ENCODE results near the gene GLCE. TPM values are rescaled to one million over a fixed set of nuclear protein-coding genes. Genes with fewer than 3 reads are reported as not detected.

The GLCE gene
- total and polyA plus RNA-seq, 2 donors (not counting 1 experiment from before 2014, with no cell fraction given), result 21.7 to 23.9 TPM

- Histone ChIP-seq H4K20me1 (ENCODE audit: control insufficient read depth, extremely low read depth, insufficient read depth, low read length) (no peaks in the 10 kb centered on the region), H3K4me3 (replicated peaks in 1 of 4; ENCODE audit: control extremely low read depth in 1 of 4, insufficient read depth in 1 of 4, low read depth in 3 of 4, low read length in 4 of 4) (no peak overlapping the region), H3K27ac (ENCODE audit: insufficient read depth, low read length) (no peak overlapping the region), H3K79me2 (ENCODE audit: control insufficient read depth, insufficient read depth, low read length) (no peaks in the 10 kb centered on the region), H3K9ac (ENCODE audit: insufficient read depth, low read length) (no peak overlapping the region), H2AFZ (ENCODE audit: low read length) (no peak overlapping the region), H3K36me3 (ENCODE audit: control insufficient read depth, insufficient read depth, low read length) (no peaks in the 10 kb centered on the region), H3K27me3 (ENCODE audit: control insufficient read depth, insufficient read depth, low read length) (no peaks in the 10 kb centered on the region), H3K4me1 (ENCODE audit: control insufficient read depth, extremely low read depth, insufficient read depth, low read length) (peaks cover 2% of the 10 kb centered on the region), H3K9me3 (ENCODE audit: control insufficient read depth, insufficient read depth, low read depth, low read length) (no peaks in the 10 kb centered on the region), H3K4me2 (ENCODE audit: extremely low read depth, insufficient read depth, low read length) (peak overlapping the region; percentile 33)
- no peak for TF ChIP-seq EZH2 (IDR thresholded peaks at IDR 0.05; ENCODE audit: low read length, missing control alignments)
- TF ChIP-seq CTCF (conservative IDR thresholded peaks at IDR 0.05 in 1 of 2, IDR thresholded peaks at IDR 0.05 in 1 of 2; ENCODE audit: low read depth in 1 of 2, low read length in 2 of 2), result no peak
- peak; percentile 31 to 67 for DNase-seq (ENCODE audit: low read depth in 2 of 2)
Observed at GRCh38 chr15:69194025-69194827, 33.8 kb downstream of the GLCE start.

GRCh38 chr15:69194854-69195253, 34.4 kb downstream of the GLCE start:
- no peaks in the 10 kb centered on the region for H3K27me3 ChIP-seq (ENCODE audit: control insufficient read depth, insufficient read depth, low read length)
- no peak overlapping the region for H2AFZ ChIP-seq (ENCODE audit: low read length)
- TF ChIP-seq EZH2 (IDR thresholded peaks at IDR 0.05; ENCODE audit: low read length, missing control alignments) (no peak), CTCF (conservative IDR thresholded peaks at IDR 0.05 in 1 of 2, IDR thresholded peaks at IDR 0.05 in 1 of 2; ENCODE audit: low read depth in 1 of 2, low read length in 2 of 2) (no peak)
- peak overlapping the region; percentile 33 for H3K4me2 ChIP-seq (ENCODE audit: extremely low read depth, insufficient read depth, low read length)
- no peaks in the 10 kb centered on the region for H3K36me3 ChIP-seq (ENCODE audit: control insufficient read depth, insufficient read depth, low read length)
- no peak overlapping the region for H3K9ac ChIP-seq (ENCODE audit: insufficient read depth, low read length)
- H3K9me3 ChIP-seq (ENCODE audit: control insufficient read depth, insufficient read depth, low read depth, low read length), result no peaks in the 10 kb centered on the region
- no peak overlapping the region for H3K4me3 ChIP-seq (replicated peaks in 1 of 4; ENCODE audit: control extremely low read depth in 1 of 4, insufficient read depth in 1 of 4, low read depth in 3 of 4, low read length in 4 of 4)
- no peaks in the 10 kb centered on the region for H3K79me2 ChIP-seq (ENCODE audit: control insufficient read depth, insufficient read depth, low read length)
- no peaks in the 10 kb centered on the region for H4K20me1 ChIP-seq (ENCODE audit: control insufficient read depth, extremely low read depth, insufficient read depth, low read length)
- H3K4me1 ChIP-seq (ENCODE audit: control insufficient read depth, extremely low read depth, insufficient read depth, low read length), result peaks cover 2% of the 10 kb centered on the region
- no peak overlapping the region for H3K27ac ChIP-seq (ENCODE audit: insufficient read depth, low read length)
- DNase-seq (ENCODE audit: low read depth in 2 of 2), result peak in 1 of 2 donors; percentile 9

GRCh38 chr15:69200832-69201745, 40.7 kb downstream of the GLCE start:
- Histone ChIP-seq H3K9me3 (ENCODE audit: control insufficient read depth, insufficient read depth, low read depth, low read length) (no peaks in the 10 kb centered on the region), H3K36me3 (ENCODE audit: control insufficient read depth, insufficient read depth, low read length) (no peaks in the 10 kb centered on the region), H3K4me2 (ENCODE audit: extremely low read depth, insufficient read depth, low read length) (no peak overlapping the region), H3K4me1 (ENCODE audit: control insufficient read depth, extremely low read depth, insufficient read depth, low read length) (no peaks in the 10 kb centered on the region), H3K79me2 (ENCODE audit: control insufficient read depth, insufficient read depth, low read length) (no peaks in the 10 kb centered on the region), H3K9ac (ENCODE audit: insufficient read depth, low read length) (no peak overlapping the region), H4K20me1 (ENCODE audit: control insufficient read depth, extremely low read depth, insufficient read depth, low read length) (no peaks in the 10 kb centered on the region), H3K27me3 (ENCODE audit: control insufficient read depth, insufficient read depth, low read length) (no peaks in the 10 kb centered on the region), H3K4me3 (replicated peaks in 1 of 4; ENCODE audit: control extremely low read depth in 1 of 4, insufficient read depth in 1 of 4, low read depth in 3 of 4, low read length in 4 of 4) (no peak overlapping the region), H2AFZ (ENCODE audit: low read length) (no peak overlapping the region), H3K27ac (ENCODE audit: insufficient read depth, low read length) (no peak overlapping the region)
- no peak for TF ChIP-seq EZH2 (IDR thresholded peaks at IDR 0.05; ENCODE audit: low read length, missing control alignments)
- no peak for TF ChIP-seq CTCF (conservative IDR thresholded peaks at IDR 0.05 in 1 of 2, IDR thresholded peaks at IDR 0.05 in 1 of 2; ENCODE audit: low read depth in 1 of 2, low read length in 2 of 2)
- DNase-seq (ENCODE audit: low read depth in 2 of 2), result no peak

Measured in fibroblast of lung (primary cell).